Measurements from ENCODE around the gene ILDR1.

The ILDR1 gene

GRCh38 chr3:121976727-121977126 is 45.3 kb downstream of the ILDR1 start:
- Histone ChIP-seq H3K4me1 (ENCODE audit: insufficient read depth, low read length) (no peaks in the 10 kb centered on the region), H3K4me3 (ENCODE audit: low read length) (no peak overlapping the region)

GRCh38 chr3:121975702-121976302 is 46.2 kb downstream of the ILDR1 start:
- Histone ChIP-seq H3K4me3 (ENCODE audit: low read length) (no peak overlapping the region), H3K36me3 (ENCODE audit: insufficient read depth, low read length) (no peaks in the 10 kb centered on the region), H3K27me3 (ENCODE audit: insufficient read depth, low read length) (no peaks in the 10 kb centered on the region), H3K9me3 (ENCODE audit: low read length) (no peaks in the 10 kb centered on the region), H3K4me1 (ENCODE audit: insufficient read depth, low read length) (no peaks in the 10 kb centered on the region), H2AFZ (ENCODE audit: low read depth, low read length) (no peak overlapping the region)

More at GRCh38 chr3:121976727-121977126, 45.3 kb downstream of the ILDR1 start:
- Histone ChIP-seq H2AFZ (ENCODE audit: low read depth, low read length) (no peak overlapping the region), H3K27me3 (ENCODE audit: insufficient read depth, low read length) (no peaks in the 10 kb centered on the region), H3K9me3 (ENCODE audit: low read length) (no peaks in the 10 kb centered on the region), H3K36me3 (ENCODE audit: insufficient read depth, low read length) (no peaks in the 10 kb centered on the region)

- H2AFZ ChIP-seq (ENCODE audit: low read depth, low read length), result no peak overlapping the region
These were observed 47.4 kb downstream of the ILDR1 start for GRCh38 chr3:121974601-121975111.

GRCh38 chr3:121970047-121970446 is 52.0 kb downstream of the ILDR1 start:
- H3K4me3 ChIP-seq (ENCODE audit: low read length), result no peak overlapping the region
- no peak overlapping the region for H2AFZ ChIP-seq (ENCODE audit: low read depth, low read length)

More at GRCh38 chr3:121974601-121975111, 47.4 kb downstream of the ILDR1 start:
- Histone ChIP-seq H3K4me3 (ENCODE audit: low read length) (no peak overlapping the region), H3K4me1 (ENCODE audit: insufficient read depth, low read length) (no peaks in the 10 kb centered on the region), H3K27me3 (ENCODE audit: insufficient read depth, low read length) (no peaks in the 10 kb centered on the region), H3K9me3 (ENCODE audit: low read length) (no peaks in the 10 kb centered on the region), H3K36me3 (ENCODE audit: insufficient read depth, low read length) (no peaks in the 10 kb centered on the region)

GRCh38 chr3:121969631-121970030 is 52.4 kb downstream of the ILDR1 start:
- H3K4me3 ChIP-seq (ENCODE audit: low read length), result no peak overlapping the region
- no peaks in the 10 kb centered on the region for H3K36me3 ChIP-seq (ENCODE audit: insufficient read depth, low read length)
- H3K4me1 ChIP-seq (ENCODE audit: insufficient read depth, low read length), result no peaks in the 10 kb centered on the region
- H3K9me3 ChIP-seq (ENCODE audit: low read length), result no peaks in the 10 kb centered on the region
- H2AFZ ChIP-seq (ENCODE audit: low read depth, low read length), result no peak overlapping the region
- no peaks in the 10 kb centered on the region for H3K27me3 ChIP-seq (ENCODE audit: insufficient read depth, low read length)

More at GRCh38 chr3:121970047-121970446, 52.0 kb downstream of the ILDR1 start:
- no peaks in the 10 kb centered on the region for H3K36me3 ChIP-seq (ENCODE audit: insufficient read depth, low read length)
- no peaks in the 10 kb centered on the region for H3K9me3 ChIP-seq (ENCODE audit: low read length)
- H3K27me3 ChIP-seq (ENCODE audit: insufficient read depth, low read length), result no peaks in the 10 kb centered on the region
- H3K4me1 ChIP-seq (ENCODE audit: insufficient read depth, low read length), result no peaks in the 10 kb centered on the region

GRCh38 chr3:121963608-121964007 is 58.4 kb downstream of the ILDR1 start:
- Histone ChIP-seq H3K4me3 (ENCODE audit: low read length) (no peak overlapping the region), H3K27me3 (ENCODE audit: insufficient read depth, low read length) (no peaks in the 10 kb centered on the region), H2AFZ (ENCODE audit: low read depth, low read length) (no peak overlapping the region), H3K4me1 (ENCODE audit: insufficient read depth, low read length) (no peaks in the 10 kb centered on the region), H3K9me3 (ENCODE audit: low read length) (no peaks in the 10 kb centered on the region), H3K36me3 (ENCODE audit: insufficient read depth, low read length) (no peaks in the 10 kb centered on the region)

GRCh38 chr3:121962443-121962842 is 59.6 kb downstream of the ILDR1 start:
- H3K36me3 ChIP-seq (ENCODE audit: insufficient read depth, low read length), result no peaks in the 10 kb centered on the region
- no peak overlapping the region for H3K4me3 ChIP-seq (ENCODE audit: low read length)
- no peaks in the 10 kb centered on the region for H3K4me1 ChIP-seq (ENCODE audit: insufficient read depth, low read length)
- H2AFZ ChIP-seq (ENCODE audit: low read depth, low read length), result no peak overlapping the region
- H3K27me3 ChIP-seq (ENCODE audit: insufficient read depth, low read length), result no peaks in the 10 kb centered on the region
- H3K9me3 ChIP-seq (ENCODE audit: low read length), result no peaks in the 10 kb centered on the region

GRCh38 chr3:121961283-121961682 is 60.8 kb downstream of the ILDR1 start:
- no peaks in the 10 kb centered on the region for H3K27me3 ChIP-seq (ENCODE audit: insufficient read depth, low read length)
- H3K4me1 ChIP-seq (ENCODE audit: insufficient read depth, low read length), result no peaks in the 10 kb centered on the region
- H3K4me3 ChIP-seq (ENCODE audit: low read length), result no peak overlapping the region
- H2AFZ ChIP-seq (ENCODE audit: low read depth, low read length), result no peak overlapping the region
- no peaks in the 10 kb centered on the region for H3K36me3 ChIP-seq (ENCODE audit: insufficient read depth, low read length)
- no peaks in the 10 kb centered on the region for H3K9me3 ChIP-seq (ENCODE audit: low read length)

- Histone ChIP-seq H3K27me3 (ENCODE audit: insufficient read depth, low read length) (no peaks in the 10 kb centered on the region), H3K4me3 (ENCODE audit: low read length) (no peak overlapping the region)
These were observed 63.2 kb downstream of the ILDR1 start for GRCh38 chr3:121958801-121959200.

GRCh38 chr3:121957674-121958415 is 64.2 kb downstream of the ILDR1 start:
- no peak overlapping the region for H3K4me3 ChIP-seq (ENCODE audit: low read length)
- no peak overlapping the region for H2AFZ ChIP-seq (ENCODE audit: low read depth, low read length)
- no peaks in the 10 kb centered on the region for H3K27me3 ChIP-seq (ENCODE audit: insufficient read depth, low read length)
- no peaks in the 10 kb centered on the region for H3K36me3 ChIP-seq (ENCODE audit: insufficient read depth, low read length)
- H3K4me1 ChIP-seq (ENCODE audit: insufficient read depth, low read length), result no peaks in the 10 kb centered on the region
- no peaks in the 10 kb centered on the region for H3K9me3 ChIP-seq (ENCODE audit: low read length)

More at GRCh38 chr3:121958801-121959200, 63.2 kb downstream of the ILDR1 start:
- H2AFZ ChIP-seq (ENCODE audit: low read depth, low read length), result no peak overlapping the region
- no peaks in the 10 kb centered on the region for H3K9me3 ChIP-seq (ENCODE audit: low read length)
- no peaks in the 10 kb centered on the region for H3K4me1 ChIP-seq (ENCODE audit: insufficient read depth, low read length)
- no peaks in the 10 kb centered on the region for H3K36me3 ChIP-seq (ENCODE audit: insufficient read depth, low read length)

GRCh38 chr3:121956363-121956762 is 65.7 kb downstream of the ILDR1 start:
- Histone ChIP-seq H3K4me3 (ENCODE audit: low read length) (no peak overlapping the region), H3K36me3 (ENCODE audit: insufficient read depth, low read length) (no peaks in the 10 kb centered on the region), H3K4me1 (ENCODE audit: insufficient read depth, low read length) (no peaks in the 10 kb centered on the region), H2AFZ (ENCODE audit: low read depth, low read length) (no peak overlapping the region), H3K27me3 (ENCODE audit: insufficient read depth, low read length) (no peaks in the 10 kb centered on the region), H3K9me3 (ENCODE audit: low read length) (no peaks in the 10 kb centered on the region)

GRCh38 chr3:121951291-121951919 is 70.6 kb downstream of the ILDR1 start:
- no peak overlapping the region for H3K4me3 ChIP-seq (ENCODE audit: low read length)
- H3K36me3 ChIP-seq (ENCODE audit: insufficient read depth, low read length), result no peaks in the 10 kb centered on the region
- no peaks in the 10 kb centered on the region for H3K4me1 ChIP-seq (ENCODE audit: insufficient read depth, low read length)
- no peaks in the 10 kb centered on the region for H3K9me3 ChIP-seq (ENCODE audit: low read length)
- H3K27me3 ChIP-seq (ENCODE audit: insufficient read depth, low read length), result no peaks in the 10 kb centered on the region
- no peak overlapping the region for H2AFZ ChIP-seq (ENCODE audit: low read depth, low read length)

- no peaks in the 10 kb centered on the region for H3K36me3 ChIP-seq (ENCODE audit: insufficient read depth, low read length)
- no peak overlapping the region for H2AFZ ChIP-seq (ENCODE audit: low read depth, low read length)
- no peaks in the 10 kb centered on the region for H3K9me3 ChIP-seq (ENCODE audit: low read length)
- H3K4me1 ChIP-seq (ENCODE audit: insufficient read depth, low read length), result no peaks in the 10 kb centered on the region
- H3K27me3 ChIP-seq (ENCODE audit: insufficient read depth, low read length), result no peaks in the 10 kb centered on the region
- H3K4me3 ChIP-seq (ENCODE audit: low read length), result no peak overlapping the region
These were observed 73.4 kb downstream of the ILDR1 start for GRCh38 chr3:121948641-121949040.

Measured in neuron (in vitro differentiated cells).